Large intestine (tissue), 3 donors: ENCODE measurements around the gene G6PD. TPM values are rescaled to one million over a fixed set of nuclear protein-coding genes. Genes with fewer than 3 reads are reported as not detected.
A peak's percentile ranks its signal among the peaks of the same experiment; 100 is the strongest.

Source experiments
- DNase-seq, 2 donors: peaks; one replicate each; pipeline versions ENCODE4 v3.0.0 to v3.0.0-alpha.2; 2013
- H3K27ac ChIP-seq: one replicate; pipeline ENCODE4 v1.5.1; 2013; ENCODE audit warnings: low read length
- H3K27me3 ChIP-seq: 2 replicates; pipeline ENCODE4 v1.6.1; 2013; ENCODE audit warnings: low read length; ENCODE audit not compliant: control insufficient read depth, insufficient read depth
- H3K36me3 ChIP-seq: 2 replicates; pipeline ENCODE4 v1.6.1; 2013; ENCODE audit warnings: low read length; ENCODE audit not compliant: control insufficient read depth, insufficient read depth
- H3K4me1 ChIP-seq: one replicate; pipeline ENCODE4 v1.6.1; 2013; ENCODE audit warnings: low read length; ENCODE audit not compliant: control insufficient read depth, insufficient read depth
- H3K4me3 ChIP-seq: one replicate; pipeline ENCODE4 v1.5.1; 2013; ENCODE audit warnings: low read length
- H3K9me3 ChIP-seq: one replicate; pipeline ENCODE4 v1.6.1; 2013; ENCODE audit warnings: mild to moderate bottlenecking, low read depth, low read length, moderate library complexity; ENCODE audit not compliant: control insufficient read depth
- WGBS: methylation state at CpG from one replicate; pipeline ENCODE4 v1.1.5; 2013; ENCODE audit warnings: low lambda C conversion rate; ENCODE audit not compliant: insufficient coverage; 5-methylcytosine and 5-hydroxymethylcytosine counted together
- polyA plus RNA-seq: library from polyadenylated mRNA; unstranded; fragments of 120-200 nt; gene quantifications from one replicate; pipeline ENCODE4 v1.2.1, GENCODE V29; 2013

Gene G6PD
- polyA plus RNA-seq, 1 donor: 16.8 TPM

GRCh38 chrX:154531626-154532025, 15.0 kb downstream of the G6PD start:
- Histone ChIP-seq H3K4me1 (peaks cover 17% of the 10 kb centered on the region), H3K4me3 (no peak overlapping the region), H3K36me3 (peaks cover 26% of the 10 kb centered on the region), H3K9me3 (no peaks in the 10 kb centered on the region), H3K27me3 (no peaks in the 10 kb centered on the region), H3K27ac (peak overlapping the region; percentile 33)
- no peak for DNase-seq
- no CpG with 5 or more reads among the region's 16 CpGs for WGBS

GRCh38 chrX:154530286-154530685, 16.4 kb downstream of the G6PD start:
- WGBS: no CpG with 5 or more reads among the region's 11 CpGs
- peaks cover 17% of the 10 kb centered on the region for H3K4me1 ChIP-seq

GRCh38 chrX:154529206-154529612, 17.4 kb downstream of the G6PD start:
- Histone ChIP-seq H3K27me3 (no peaks in the 10 kb centered on the region), H3K4me1 (peaks cover 13% of the 10 kb centered on the region), H3K36me3 (peaks cover 17% of the 10 kb centered on the region), H3K9me3 (no peaks in the 10 kb centered on the region), H3K4me3 (no peak overlapping the region), H3K27ac (no peak overlapping the region)
- WGBS: no CpG with 5 or more reads among the region's 6 CpGs
- DNase-seq: no peak

More at GRCh38 chrX:154530286-154530685, 16.4 kb downstream of the G6PD start:
- H3K4me3 ChIP-seq: no peak overlapping the region
- DNase-seq: no peak
- peaks cover 22% of the 10 kb centered on the region for H3K36me3 ChIP-seq
- no peaks in the 10 kb centered on the region for H3K27me3 ChIP-seq
- no peaks in the 10 kb centered on the region for H3K9me3 ChIP-seq
- H3K27ac ChIP-seq: no peak overlapping the region

- Histone ChIP-seq H3K4me3 (peak overlapping the region; percentile 45), H3K4me1 (peaks cover 9% of the 10 kb centered on the region), H3K36me3 (no peaks in the 10 kb centered on the region), H3K27ac (peak overlapping the region; percentile 82), H3K9me3 (no peaks in the 10 kb centered on the region), H3K27me3 (no peaks in the 10 kb centered on the region)
- DNase-seq: peak; percentile 64 to 84
- WGBS: no CpG with 5 or more reads among the region's 15 CpGs
Measured at GRCh38 chrX:154526901-154527675, 19.6 kb downstream of the G6PD start.

- Histone ChIP-seq H3K27me3 (no peaks in the 10 kb centered on the region), H3K27ac (no peak overlapping the region), H3K4me3 (no peak overlapping the region), H3K4me1 (peaks cover 9% of the 10 kb centered on the region), H3K9me3 (no peaks in the 10 kb centered on the region), H3K36me3 (no peaks in the 10 kb centered on the region)
- WGBS: 100% methylated on average over 1 of the region's 14 CpGs
- no peak for DNase-seq
Measured at GRCh38 chrX:154525606-154526490, 20.8 kb downstream of the G6PD start.

GRCh38 chrX:154519389-154519788, 27.3 kb downstream of the G6PD start:
- no peaks in the 10 kb centered on the region for H3K9me3 ChIP-seq
- no CpG with 5 or more reads among the region's 8 CpGs for whole genome bisulfite sequencing

GRCh38 chrX:154517101-154517781, 29.4 kb downstream of the G6PD start:
- H3K9me3 ChIP-seq: no peaks in the 10 kb centered on the region
- WGBS: no CpG with 5 or more reads among the region's 25 CpGs
- no peaks in the 10 kb centered on the region for H3K27me3 ChIP-seq
- peak overlapping the region; percentile 64 for H3K4me3 ChIP-seq
- peaks cover 16% of the 10 kb centered on the region for H3K4me1 ChIP-seq
- peaks cover 4% of the 10 kb centered on the region for H3K36me3 ChIP-seq
- peak in 1 of 2 donors; percentile 72 for DNase-seq
- peak overlapping the region; percentile 100 for H3K27ac ChIP-seq

More at GRCh38 chrX:154519389-154519788, 27.3 kb downstream of the G6PD start:
- DNase-seq: no peak
- Histone ChIP-seq H3K4me1 (peaks cover 16% of the 10 kb centered on the region), H3K36me3 (no peaks in the 10 kb centered on the region), H3K4me3 (no peak overlapping the region), H3K27ac (no peak overlapping the region), H3K27me3 (no peaks in the 10 kb centered on the region)

- WGBS: no CpG with 5 or more reads among the region's 19 CpGs
- Histone ChIP-seq H3K36me3 (peaks cover 5% of the 10 kb centered on the region), H3K4me1 (peaks cover 16% of the 10 kb centered on the region), H3K27me3 (no peaks in the 10 kb centered on the region), H3K27ac (peak overlapping the region; percentile 100), H3K9me3 (no peaks in the 10 kb centered on the region), H3K4me3 (peak overlapping the region; percentile 64)
- peak in 1 of 2 donors; percentile 62 for DNase-seq
Measured at GRCh38 chrX:154516656-154517100, 30.0 kb downstream of the G6PD start.

GRCh38 chrX:154515966-154516655, 30.5 kb downstream of the G6PD start, which contains the start of gene FAM3A:
FAM3A (minus strand) TSS chrX:154516232; CDS start chrX:154515772, 460 bp downstream.
- Histone ChIP-seq H3K4me1 (peaks cover 16% of the 10 kb centered on the region), H3K4me3 (peak within 1 kb of the TSS; percentile 90), H3K27ac (peak within 1 kb of the TSS; percentile 100), H3K27me3 (no peaks in the 10 kb centered on the region), H3K9me3 (no peaks in the 10 kb centered on the region), H3K36me3 (peaks cover 9% of the 10 kb centered on the region)
- no CpG with 5 or more reads among the region's 59 CpGs for WGBS
- DNase-seq: peak; percentile 88 to 90
